H9 (cell line): ENCODE measurements around the gene CPM. TPM values are rescaled to one million over a fixed set of nuclear protein-coding genes. Genes with fewer than 3 reads are reported as not detected.

Source experiments
- DNase-seq: peaks from one replicate; pipeline ENCODE4 v3.0.0-alpha.2; 2017
- H2AFZ ChIP-seq: one replicate; pipeline ENCODE4 v1.6.1; 2013; ENCODE audit warnings: mild to moderate bottlenecking, low read length, control low read depth, moderate library complexity
- H2AK5ac ChIP-seq: 2 replicates; pipeline ENCODE4 v1.6.1; 2013; ENCODE audit warnings: low read length, control low read depth, mixed read lengths; ENCODE audit not compliant: insufficient read length
- H2BK120ac ChIP-seq: one replicate; pipeline ENCODE4 v1.6.1; 2013; ENCODE audit warnings: low read depth, mild to moderate bottlenecking, low read length, control low read depth, inconsistent platforms; ENCODE audit not compliant: poor library complexity, severe bottlenecking
- H2BK12ac ChIP-seq: 2 replicates; pipeline ENCODE4 v1.6.1; 2013; ENCODE audit warnings: low read length, control low read depth, mixed read lengths, low read depth; ENCODE audit not compliant: insufficient read length
- H2BK15ac ChIP-seq: 2 replicates; pipeline ENCODE4 v1.6.1; 2013; ENCODE audit warnings: low read depth, low read length, control low read depth
- H2BK20ac ChIP-seq: one replicate; pipeline ENCODE4 v1.6.1; 2013; ENCODE audit warnings: low read depth, mild to moderate bottlenecking, low read length, control low read depth, inconsistent platforms; ENCODE audit not compliant: poor library complexity, severe bottlenecking
- H2BK5ac ChIP-seq: 2 replicates; pipeline ENCODE4 v1.6.1; 2013; ENCODE audit warnings: low read length, control low read depth, mixed read lengths; ENCODE audit not compliant: insufficient read length
- H3K14ac ChIP-seq: 2 replicates; pipeline ENCODE4 v1.6.1; 2013; ENCODE audit warnings: low read length, control low read depth; ENCODE audit not compliant: insufficient read depth
- H3K18ac ChIP-seq: 2 replicates; pipeline ENCODE4 v1.6.1; 2013; ENCODE audit warnings: low read depth, mild to moderate bottlenecking, mixed read lengths, low read length, control low read depth; ENCODE audit not compliant: insufficient read length
- H3K23ac ChIP-seq: 2 replicates; pipeline ENCODE4 v1.6.1; 2013; ENCODE audit warnings: low read length, control low read depth, mixed read lengths, low read depth; ENCODE audit not compliant: insufficient read length
- H3K23me2 ChIP-seq: 2 replicates; pipeline ENCODE4 v1.6.1; 2013; ENCODE audit warnings: low read depth, mild to moderate bottlenecking, mixed read lengths, low read length, control low read depth; ENCODE audit not compliant: insufficient read length, poor library complexity, severe bottlenecking
- H3K27ac ChIP-seq: 2 replicates; pipeline ENCODE4 v1.5.1; 2013; ENCODE audit warnings: low read length, control low read depth, mixed read lengths, low read depth; ENCODE audit not compliant: insufficient read length
- H3K27me3 ChIP-seq: 2 replicates; pipeline ENCODE4 v1.6.1; 2013; ENCODE audit warnings: low read length, control low read depth, inconsistent platforms; ENCODE audit not compliant: insufficient read depth
- H3K4ac ChIP-seq: 2 replicates; pipeline ENCODE4 v1.6.1; 2013; ENCODE audit warnings: low read depth, mild to moderate bottlenecking, control low read depth, inconsistent platforms, low read length, moderate library complexity
- H3K4me1 ChIP-seq: 2 replicates; pipeline ENCODE4 v1.6.1; 2013; ENCODE audit warnings: low read length, control low read depth, inconsistent platforms; ENCODE audit not compliant: insufficient read depth
- H3K4me2 ChIP-seq: 2 replicates; pipeline ENCODE4 v1.6.1; 2013; ENCODE audit warnings: low read length, control low read depth, mixed read lengths; ENCODE audit not compliant: insufficient read length, insufficient read depth
- H3K56ac ChIP-seq: 2 replicates; pipeline ENCODE4 v1.6.1; 2013; ENCODE audit warnings: low read depth, mild to moderate bottlenecking, mixed read lengths, low read length, control low read depth; ENCODE audit not compliant: insufficient read length
- H3K79me1 ChIP-seq: 2 replicates; pipeline ENCODE4 v1.6.1; 2013; ENCODE audit warnings: low read depth, mild to moderate bottlenecking, moderate library complexity, low read length, control low read depth, inconsistent platforms; ENCODE audit not compliant: insufficient read depth, poor library complexity, severe bottlenecking
- H3K79me2 ChIP-seq: 2 replicates; pipeline ENCODE4 v1.6.1; 2013; ENCODE audit warnings: low read length, control low read depth, inconsistent platforms; ENCODE audit not compliant: insufficient read depth
- H3K9ac ChIP-seq: 2 replicates; pipeline ENCODE4 v1.6.1; 2013; ENCODE audit warnings: low read length, control low read depth, mixed read lengths; ENCODE audit not compliant: insufficient read length; ENCODE audit errors: extremely low read depth
- H3K9me3 ChIP-seq: one replicate; pipeline ENCODE4 v1.6.1; 2013; ENCODE audit warnings: low read depth, low read length, inconsistent platforms; ENCODE audit not compliant: control insufficient read depth
- H3T11ph ChIP-seq: one replicate; pipeline ENCODE4 v1.6.1; 2013; ENCODE audit warnings: mild to moderate bottlenecking, low read length, control low read depth, inconsistent platforms
- H4K20me1 ChIP-seq: one replicate; pipeline ENCODE4 v1.6.1; 2013; ENCODE audit not compliant: control insufficient read depth, insufficient read length, insufficient read depth
- H4K5ac ChIP-seq: 2 replicates; pipeline ENCODE4 v1.6.1; 2013; ENCODE audit warnings: low read depth, mild to moderate bottlenecking, mixed read lengths, low read length, control low read depth; ENCODE audit not compliant: insufficient read length
- H4K8ac ChIP-seq: replicated peaks from 2 replicates; pipeline ENCODE4 v1.6.1; 2013; ENCODE audit warnings: low read length, control low read depth, mixed read lengths, low read depth; ENCODE audit not compliant: insufficient read length
- H4K91ac ChIP-seq: 2 replicates; pipeline ENCODE4 v1.6.1; 2013; ENCODE audit warnings: low read depth, mild to moderate bottlenecking, moderate library complexity, mixed read lengths, low read length, control low read depth; ENCODE audit not compliant: insufficient read length
- H3K27ac Mint-ChIP-seq, 3 experiments: 2 replicates in 2 of 3; 3 replicates in 1 of 3; pipeline ENCODE4 v1.8.0; 2020 to 2021; ENCODE audit warnings: mixed read lengths in 3 of 3, mild to moderate bottlenecking in 1 of 3, moderate library complexity in 1 of 3
- H3K27me3 Mint-ChIP-seq: 2 replicates; pipeline ENCODE4 v1.8.0; 2021; ENCODE audit warnings: low read depth, mild to moderate bottlenecking, moderate library complexity, mixed read lengths
- H3K36me3 Mint-ChIP-seq, 3 experiments: 2 replicates in 2 of 3; 3 replicates in 1 of 3; pipeline ENCODE4 v1.8.0; 2020 to 2021; ENCODE audit warnings: low read depth in 3 of 3, mixed read lengths in 3 of 3; ENCODE audit not compliant: insufficient read depth in 1 of 3
- H3K4me1 Mint-ChIP-seq, 2 experiments: 2 replicates each; pipeline ENCODE4 v1.8.0; 2020; ENCODE audit warnings: mixed read lengths in 2 of 2
- H3K4me3 Mint-ChIP-seq, 2 experiments: 2 replicates in 1 of 2; 3 replicates in 1 of 2; pipeline ENCODE4 v1.8.0; 2020 to 2021; ENCODE audit warnings: mild to moderate bottlenecking in 2 of 2, mixed read lengths in 2 of 2, moderate library complexity in 1 of 2
- H3K9me3 Mint-ChIP-seq, 2 experiments: 2 replicates in 1 of 2; 3 replicates in 1 of 2; pipeline ENCODE4 v1.8.0; 2020; ENCODE audit warnings: mild to moderate bottlenecking in 2 of 2, mixed read lengths in 2 of 2, moderate library complexity in 1 of 2
- CTCF ChIP-seq: fragments of 200-600 bp; sonication (generic); conservative IDR thresholded peaks from 3 replicates; pipeline ENCODE4 v1.8.0; 2021; ENCODE audit warnings: antibody characterized with exemption, mild to moderate bottlenecking
- WGBS: extraction: QIAGEN DNeasy Blood & Tissue Kit; methylation state at CpG from one replicate; pipeline ENCODE4 v1.1.7; 2013; ENCODE audit warnings: missing lambda C conversion rate, low lambda C conversion rate, mixed read lengths; ENCODE audit not compliant: insufficient read length; ENCODE audit errors: extremely low coverage; 5-methylcytosine and 5-hydroxymethylcytosine counted together
- total RNA-seq: library from RNA; stranded (reverse); gene quantifications from 2 replicates; pipeline ENCODE4 v1.2.1, GENCODE V29; 2021

The CPM gene
- total RNA-seq, 1 experiment from 2014 or later = 1.2 TPM

GRCh38 chr12:68814490-68815231 lies 118.3 kb downstream of the CPM start:
- Mint-ChIP-seq H3K36me3 (peaks cover 20 to 81% (median 70%) of the 10 kb centered on the region in 3 experiments; a peak in 6 of 7 replicates), H3K27me3 (no peaks in the 10 kb centered on the region), H3K27ac (no peak overlapping the region), H3K9me3 (no peaks in the 10 kb centered on the region), H3K4me3 (no peak overlapping the region), H3K4me1 (peaks cover 0 to 13% of the 10 kb centered on the region in 2 experiments; a peak in 2 of 4 replicates)
- Histone ChIP-seq H3K27me3 (no peaks in the 10 kb centered on the region), H4K5ac (no peak overlapping the region), H3K9ac (no peak overlapping the region), H2BK5ac (no peak overlapping the region), H3K79me2 (peaks cover 5% of the 10 kb centered on the region; the same call in 1 of the 2 replicates), H2AFZ (no peak overlapping the region), H4K8ac (no peak overlapping the region), H3K23ac (no peak overlapping the region), H3K4me1 (no peaks in the 10 kb centered on the region), H2BK12ac (no peak overlapping the region), H3K14ac (no peak overlapping the region), H4K91ac (no peak overlapping the region), H3K18ac (no peak overlapping the region), H4K20me1 (no peaks in the 10 kb centered on the region), H3K4me2 (no peak overlapping the region), H2AK5ac (no peak overlapping the region), H3K79me1 (no peaks in the 10 kb centered on the region), H2BK15ac (no peak overlapping the region), H3K9me3 (no peaks in the 10 kb centered on the region), H3K4ac (no peak overlapping the region), H3K27ac (no peak overlapping the region), H2BK120ac (no peak overlapping the region), H3K23me2 (no peaks in the 10 kb centered on the region), H2BK20ac (no peak overlapping the region), H3K56ac (no peak overlapping the region), H3T11ph (no peak overlapping the region)
- no peak for DNase-seq
- WGBS = no CpG with 5 or more reads among the region's 3 CpGs
- no peak for TF ChIP-seq CTCF
